Measurements from ENCODE around the gene MBOAT7.
"Not testable (repeated sequence)": the region's sequence is repeated elsewhere in the genome, so short reads cannot be mapped to it uniquely, and the experiment has no call there.

MBOAT7 gene, protein sequence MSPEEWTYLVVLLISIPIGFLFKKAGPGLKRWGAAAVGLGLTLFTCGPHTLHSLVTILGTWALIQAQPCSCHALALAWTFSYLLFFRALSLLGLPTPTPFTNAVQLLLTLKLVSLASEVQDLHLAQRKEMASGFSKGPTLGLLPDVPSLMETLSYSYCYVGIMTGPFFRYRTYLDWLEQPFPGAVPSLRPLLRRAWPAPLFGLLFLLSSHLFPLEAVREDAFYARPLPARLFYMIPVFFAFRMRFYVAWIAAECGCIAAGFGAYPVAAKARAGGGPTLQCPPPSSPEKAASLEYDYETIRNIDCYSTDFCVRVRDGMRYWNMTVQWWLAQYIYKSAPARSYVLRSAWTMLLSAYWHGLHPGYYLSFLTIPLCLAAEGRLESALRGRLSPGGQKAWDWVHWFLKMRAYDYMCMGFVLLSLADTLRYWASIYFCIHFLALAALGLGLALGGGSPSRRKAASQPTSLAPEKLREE

DNA sequence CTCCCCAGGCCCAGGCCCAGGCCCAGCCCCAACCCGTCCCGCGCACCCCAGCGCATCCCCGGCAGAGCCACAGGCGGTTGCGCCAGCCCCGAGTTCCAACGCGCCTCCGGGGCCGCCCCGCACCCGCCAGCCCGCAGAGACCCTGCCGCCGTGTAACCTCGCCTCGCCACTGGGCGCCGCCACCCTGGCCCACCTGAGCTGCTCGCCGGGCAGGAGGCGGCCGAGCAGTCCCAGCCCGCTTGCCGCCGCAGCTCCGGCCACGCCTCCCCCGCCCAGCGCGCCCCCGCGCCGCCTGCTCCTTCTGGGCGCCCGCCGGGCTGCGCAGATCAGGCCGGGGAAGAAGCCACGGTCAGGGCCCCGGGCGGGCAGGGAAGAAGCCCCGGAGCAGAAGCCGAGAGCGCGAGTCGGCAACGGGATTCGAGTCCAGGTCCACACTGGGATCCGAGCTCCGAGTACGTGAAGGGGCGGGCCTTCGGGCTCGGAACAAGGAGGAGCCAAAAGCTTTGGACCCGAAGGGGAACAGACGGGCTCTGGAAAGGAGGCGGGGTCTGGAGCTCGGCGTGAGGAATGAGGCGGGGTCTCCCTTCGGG lies at the start of gene MBOAT7:
Gene MBOAT7 (minus strand): TSS at position 436 of the 590 bp plus-strand sequence. CDS start 1,072 bp downstream, outside the sequence.
- no peak for TF ChIP-seq CTCF (IDR thresholded peaks at IDR 0.05; ENCODE audit: insufficient read depth, low read length, poor library complexity, severe bottlenecking)
- H3K36me3 ChIP-seq (ENCODE audit: control insufficient read depth, insufficient read depth, low read length), result peaks cover 3% of the 10 kb centered on the region
- DNase-seq (ENCODE audit: extremely low read depth, insufficient read length), result no peak

DNA sequence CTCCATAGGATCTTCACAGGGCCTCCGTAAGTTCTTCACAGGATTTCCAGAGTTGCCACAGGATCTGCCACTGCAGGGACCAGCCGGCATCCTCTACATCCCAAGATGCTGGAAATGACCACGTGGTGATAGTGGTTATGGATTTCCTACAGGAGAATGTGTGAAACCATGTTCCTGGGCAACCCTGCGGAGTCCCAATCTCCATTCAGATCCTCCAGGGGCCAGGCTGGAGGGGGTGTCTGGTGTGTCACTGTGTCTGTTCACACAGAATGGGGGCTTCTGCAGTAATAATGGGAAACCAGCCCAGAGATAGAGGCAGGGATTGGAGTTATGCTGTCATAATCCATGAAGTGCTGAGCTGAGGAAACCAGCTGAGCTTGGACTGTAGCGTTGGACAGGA lies 44.6 kb upstream of the MBOAT7 start:
- TF ChIP-seq CTCF (IDR thresholded peaks at IDR 0.05; ENCODE audit: insufficient read depth, low read length, poor library complexity, severe bottlenecking), result no peak
- Histone ChIP-seq H3K27me3 (replicated peaks; ENCODE audit: control insufficient read depth, insufficient read depth, low read length) (no peaks in the 10 kb centered on the region), H3K36me3 (ENCODE audit: control insufficient read depth, insufficient read depth, low read length) (no peaks in the 10 kb centered on the region), H3K4me3 (replicated peaks; ENCODE audit: low read depth, low read length) (no peak overlapping the region)
- no peak for DNase-seq (ENCODE audit: extremely low read depth, insufficient read length)

More for the DNA sequence above, at the start of gene MBOAT7:
- no peaks in the 10 kb centered on the region for H3K27me3 ChIP-seq (replicated peaks; ENCODE audit: control insufficient read depth, insufficient read depth, low read length)
- peak within 1 kb of the TSS; percentile 82 for H3K4me3 ChIP-seq (replicated peaks; ENCODE audit: low read depth, low read length)

DNA sequence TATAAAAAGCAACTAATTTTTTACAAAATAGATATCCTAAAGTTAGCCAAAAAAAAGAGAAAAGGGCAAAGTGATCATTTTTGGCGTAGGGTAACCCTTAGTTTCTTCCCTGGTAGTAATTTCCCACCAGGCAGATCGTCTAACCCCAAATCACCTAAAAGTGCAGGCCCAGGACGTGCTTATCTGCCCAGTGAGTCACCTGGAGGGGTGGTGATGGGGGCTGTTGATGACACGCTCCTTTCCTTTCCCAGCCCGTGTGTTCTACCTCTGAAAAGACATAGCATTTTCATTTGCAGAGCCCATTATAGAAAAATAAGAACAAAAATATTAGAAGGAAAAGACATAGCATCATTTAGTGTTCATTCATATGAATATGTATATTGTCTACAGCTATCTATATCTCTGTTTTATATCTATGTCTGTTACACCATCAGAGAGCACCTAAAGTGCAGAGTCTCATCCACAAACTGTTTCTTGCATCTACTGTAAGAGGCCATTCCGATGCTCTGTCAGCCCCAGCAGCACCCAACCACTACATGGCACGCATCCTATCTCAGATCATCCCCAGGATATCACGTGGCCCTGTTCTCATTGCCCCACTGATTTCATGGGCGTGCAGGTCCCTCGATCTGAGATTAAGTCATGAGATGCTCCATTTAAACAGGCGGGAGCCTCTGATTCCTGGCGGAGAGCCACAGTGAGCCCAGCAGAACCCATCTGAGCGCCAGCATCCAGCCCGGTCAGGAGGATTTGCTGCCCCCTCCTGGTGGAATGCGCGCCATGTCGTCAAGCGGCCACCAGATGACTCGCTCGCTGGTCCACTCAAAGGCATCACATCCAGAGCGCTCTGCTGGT lies 41.9 kb upstream of the MBOAT7 start:
- TF ChIP-seq CTCF (IDR thresholded peaks at IDR 0.05; ENCODE audit: insufficient read depth, low read length, poor library complexity, severe bottlenecking), result peak; percentile 68
- no peaks in the 10 kb centered on the region for H3K27me3 ChIP-seq (replicated peaks; ENCODE audit: control insufficient read depth, insufficient read depth, low read length)
- H3K4me3 ChIP-seq (replicated peaks; ENCODE audit: low read depth, low read length), result no peak overlapping the region
- H3K36me3 ChIP-seq (ENCODE audit: control insufficient read depth, insufficient read depth, low read length), result no peaks in the 10 kb centered on the region
- DNase-seq (ENCODE audit: extremely low read depth, insufficient read length), result peak; percentile 51

GRCh38 chr19:54230031-54230430 lies 40.7 kb upstream of the MBOAT7 start:
- DNase-seq (ENCODE audit: extremely low read depth, insufficient read length), result no peak
- no peaks in the 10 kb centered on the region for H3K36me3 ChIP-seq (ENCODE audit: control insufficient read depth, insufficient read depth, low read length)
- TF ChIP-seq CTCF (IDR thresholded peaks at IDR 0.05; ENCODE audit: insufficient read depth, low read length, poor library complexity, severe bottlenecking), result no peak
- no peaks in the 10 kb centered on the region for H3K27me3 ChIP-seq (replicated peaks; ENCODE audit: control insufficient read depth, insufficient read depth, low read length)
- H3K4me3 ChIP-seq (replicated peaks; ENCODE audit: low read depth, low read length), result no peak overlapping the region

GRCh38 chr19:54229146-54229545 lies 39.8 kb upstream of the MBOAT7 start:
- Histone ChIP-seq H3K36me3 (ENCODE audit: control insufficient read depth, insufficient read depth, low read length) (no peaks in the 10 kb centered on the region), H3K4me3 (replicated peaks; ENCODE audit: low read depth, low read length) (no peak overlapping the region), H3K27me3 (replicated peaks; ENCODE audit: control insufficient read depth, insufficient read depth, low read length) (no peaks in the 10 kb centered on the region)
- no peak for DNase-seq (ENCODE audit: extremely low read depth, insufficient read length)
- TF ChIP-seq CTCF (IDR thresholded peaks at IDR 0.05; ENCODE audit: insufficient read depth, low read length, poor library complexity, severe bottlenecking), result no peak

DNA sequence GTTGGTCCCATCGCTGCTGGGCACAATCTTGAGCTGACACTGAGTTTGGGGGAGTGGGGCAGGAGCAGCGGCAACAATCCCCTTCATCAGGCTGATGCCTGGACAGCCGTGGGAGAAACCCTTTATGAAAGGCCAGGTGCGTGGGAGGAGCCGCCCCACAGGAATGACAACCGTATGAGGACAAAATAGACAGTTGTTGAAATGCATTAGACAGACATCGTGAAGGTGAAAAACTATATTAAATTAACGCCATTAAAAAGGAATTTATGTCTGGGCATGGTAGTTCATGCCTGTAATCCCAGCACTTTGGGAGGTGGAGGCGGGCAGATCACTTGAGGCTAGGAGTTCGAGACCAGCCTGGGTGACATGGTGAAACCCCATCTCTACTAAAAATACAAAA lies 35.2 kb upstream of the MBOAT7 start:
- H3K4me3 ChIP-seq (replicated peaks; ENCODE audit: low read depth, low read length); H3K36me3 ChIP-seq (ENCODE audit: control insufficient read depth, insufficient read depth, low read length); DNase-seq (ENCODE audit: extremely low read depth, insufficient read length); H3K27me3 ChIP-seq (replicated peaks; ENCODE audit: control insufficient read depth, insufficient read depth, low read length): not testable (repeated sequence)

GRCh38 chr19:54223937-54224281 lies 34.5 kb upstream of the MBOAT7 start:
- not testable (repeated sequence) for H3K27me3 ChIP-seq (replicated peaks; ENCODE audit: control insufficient read depth, insufficient read depth, low read length); H3K4me3 ChIP-seq (replicated peaks; ENCODE audit: low read depth, low read length); H3K36me3 ChIP-seq (ENCODE audit: control insufficient read depth, insufficient read depth, low read length); DNase-seq (ENCODE audit: extremely low read depth, insufficient read length)

DNA sequence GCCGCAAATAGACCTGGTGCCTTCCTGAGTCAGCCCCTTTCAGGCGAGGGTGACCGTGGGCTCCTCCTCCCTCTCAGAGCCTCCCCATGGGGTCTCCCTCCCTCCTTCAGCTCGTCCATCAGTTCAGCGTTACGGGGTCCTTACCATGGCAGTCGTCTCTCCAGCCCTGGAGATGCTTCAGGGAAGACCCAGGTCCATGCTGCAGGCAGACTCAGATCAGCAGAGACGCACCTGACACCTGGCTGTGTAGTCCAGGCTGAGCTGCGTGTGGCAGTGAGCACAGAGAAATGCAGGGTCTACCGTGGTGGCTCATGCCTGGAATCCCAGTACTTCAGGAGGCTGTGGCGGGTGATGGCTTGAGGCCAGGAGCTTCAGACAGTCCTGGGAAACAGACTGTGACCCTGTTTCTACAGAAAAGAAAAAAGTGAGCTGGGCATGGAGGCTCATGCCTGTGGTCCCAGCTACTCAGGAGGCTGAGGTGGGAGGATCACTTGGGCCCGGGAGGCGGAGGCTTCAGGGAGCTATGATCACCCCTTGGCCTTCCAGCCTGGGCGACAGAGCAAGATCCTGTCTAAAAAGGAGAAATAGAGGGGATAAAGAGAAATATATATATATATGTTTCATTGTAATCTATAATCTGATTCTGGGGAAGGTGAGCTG lies 34.0 kb upstream of the MBOAT7 start:
- not testable (repeated sequence) for H3K4me3 ChIP-seq (replicated peaks; ENCODE audit: low read depth, low read length); H3K27me3 ChIP-seq (replicated peaks; ENCODE audit: control insufficient read depth, insufficient read depth, low read length); DNase-seq (ENCODE audit: extremely low read depth, insufficient read length); H3K36me3 ChIP-seq (ENCODE audit: control insufficient read depth, insufficient read depth, low read length)

Data from GM06990 (cell line).